T-helper 22 cell (primary cell): ENCODE measurements around the gene FGA.
"Not testable (repeated sequence)": the region's sequence is repeated elsewhere in the genome, so short reads cannot be mapped to it uniquely, and the experiment has no call there.

ENCODE experiments used
- DNase-seq: peaks from one replicate; pipeline ENCODE4 v3.0.0-alpha.2; 2020; ENCODE audit warnings: low read depth

FGA gene

GRCh38 chr4:154606728-154607723 lies 16.5 kb upstream of the FGA start:
- no peak for DNase-seq

- DNase-seq = no peak
Measured at GRCh38 chr4:154604696-154605200, 14.2 kb upstream of the FGA start.

- no peak for DNase-seq
Measured at GRCh38 chr4:154603033-154603943, 12.7 kb upstream of the FGA start.

GRCh38 chr4:154602404-154603020 lies 12.0 kb upstream of the FGA start:
- no peak for DNase-seq

GRCh38 chr4:154597798-154598774 lies 7.5 kb upstream of the FGA start:
- no peak for DNase-seq

- DNase-seq = not testable (repeated sequence)
Measured at GRCh38 chr4:154597281-154597680, 6.7 kb upstream of the FGA start.

GRCh38 chr4:154595807-154596206 lies 5.3 kb upstream of the FGA start:
- no peak for DNase-seq

- DNase-seq = not testable (repeated sequence)
Measured at GRCh38 chr4:154594343-154594742, 3.8 kb upstream of the FGA start.

GRCh38 chr4:154593868-154594267 lies 3.3 kb upstream of the FGA start:
- DNase-seq = no peak

GRCh38 chr4:154591890-154592289 lies 1.3 kb upstream of the FGA start:
- DNase-seq = no peak

- DNase-seq = no peak
Measured at GRCh38 chr4:154589296-154590197, 995 bp downstream of the FGA start.

- DNase-seq = no peak
Measured at GRCh38 chr4:154588198-154588597, 2.3 kb downstream of the FGA start.

- no peak for DNase-seq
Measured at GRCh38 chr4:154586296-154587033, 4.1 kb downstream of the FGA start.

- no peak for DNase-seq
Measured at GRCh38 chr4:154585369-154586018, 5.0 kb downstream of the FGA start.

GRCh38 chr4:154584259-154584658 lies 6.3 kb downstream of the FGA start:
- DNase-seq = no peak

- no peak for DNase-seq
Measured at GRCh38 chr4:154583677-154584076, 6.9 kb downstream of the FGA start.

GRCh38 chr4:154583230-154583629 lies 7.3 kb downstream of the FGA start:
- no peak for DNase-seq

- DNase-seq = no peak
Measured at GRCh38 chr4:154582723-154583122, 7.8 kb downstream of the FGA start.
